Measurements from ENCODE around the gene U2AF1L4.
"Not testable (repeated sequence)": the region's sequence is repeated elsewhere in the genome, so short reads cannot be mapped to it uniquely, and the experiment has no call there.

The U2AF1L4 gene

GRCh38 chr19:35772362-35772761 lies 27.1 kb upstream of the U2AF1L4 start:
- H3K4me3 ChIP-seq (ENCODE audit: low read length); H3K27me3 ChIP-seq (ENCODE audit: control insufficient read depth, insufficient read depth, low read length); DNase-seq (ENCODE audit: low read depth, low spot score); H3K4me1 ChIP-seq (ENCODE audit: control insufficient read depth, insufficient read depth, low read length); H3K9me3 ChIP-seq (ENCODE audit: control insufficient read depth, insufficient read depth, low read length); H3K36me3 ChIP-seq (ENCODE audit: control insufficient read depth, insufficient read depth, low read length); H3K27ac ChIP-seq (ENCODE audit: low read length): not testable (repeated sequence)
- WGBS (ENCODE audit: insufficient coverage, insufficient read length): no CpG with 5 or more reads among the region's 5 CpGs

DNA sequence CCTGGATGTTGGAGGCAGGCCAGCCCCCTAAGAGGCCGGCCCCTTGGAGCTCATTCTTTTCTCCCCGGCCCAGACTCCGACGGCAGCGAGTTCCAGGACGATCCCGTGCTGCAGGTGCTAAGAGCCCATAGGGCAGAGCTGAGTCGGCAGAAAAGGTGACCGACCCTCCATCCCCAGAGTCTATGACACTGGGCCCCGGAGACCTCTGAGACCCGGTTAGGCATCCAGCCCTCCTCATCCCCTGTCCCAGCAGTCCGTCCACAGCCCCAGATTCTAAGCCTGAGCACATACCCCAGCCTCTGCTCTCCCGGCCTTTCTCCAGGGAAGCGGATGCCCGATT lies 22.8 kb upstream of the U2AF1L4 start:
- no peaks in the 10 kb centered on the region; the same call in 1 of the 2 replicates for H3K36me3 ChIP-seq (ENCODE audit: control insufficient read depth, insufficient read depth, low read length)
- no CpG with 5 or more reads among the region's 15 CpGs for WGBS (ENCODE audit: insufficient coverage, insufficient read length)
- no peak for DNase-seq (ENCODE audit: low read depth, low spot score)
- peaks cover 5% of the 10 kb centered on the region for H3K4me1 ChIP-seq (ENCODE audit: control insufficient read depth, insufficient read depth, low read length)
- no peaks in the 10 kb centered on the region for H3K9me3 ChIP-seq (ENCODE audit: control insufficient read depth, insufficient read depth, low read length)
- no peak overlapping the region for H3K4me3 ChIP-seq (ENCODE audit: low read length)
- H3K27me3 ChIP-seq (ENCODE audit: control insufficient read depth, insufficient read depth, low read length): no peaks in the 10 kb centered on the region; the same call in 1 of the 2 replicates
- no peak overlapping the region for H3K27ac ChIP-seq (ENCODE audit: low read length)

DNA sequence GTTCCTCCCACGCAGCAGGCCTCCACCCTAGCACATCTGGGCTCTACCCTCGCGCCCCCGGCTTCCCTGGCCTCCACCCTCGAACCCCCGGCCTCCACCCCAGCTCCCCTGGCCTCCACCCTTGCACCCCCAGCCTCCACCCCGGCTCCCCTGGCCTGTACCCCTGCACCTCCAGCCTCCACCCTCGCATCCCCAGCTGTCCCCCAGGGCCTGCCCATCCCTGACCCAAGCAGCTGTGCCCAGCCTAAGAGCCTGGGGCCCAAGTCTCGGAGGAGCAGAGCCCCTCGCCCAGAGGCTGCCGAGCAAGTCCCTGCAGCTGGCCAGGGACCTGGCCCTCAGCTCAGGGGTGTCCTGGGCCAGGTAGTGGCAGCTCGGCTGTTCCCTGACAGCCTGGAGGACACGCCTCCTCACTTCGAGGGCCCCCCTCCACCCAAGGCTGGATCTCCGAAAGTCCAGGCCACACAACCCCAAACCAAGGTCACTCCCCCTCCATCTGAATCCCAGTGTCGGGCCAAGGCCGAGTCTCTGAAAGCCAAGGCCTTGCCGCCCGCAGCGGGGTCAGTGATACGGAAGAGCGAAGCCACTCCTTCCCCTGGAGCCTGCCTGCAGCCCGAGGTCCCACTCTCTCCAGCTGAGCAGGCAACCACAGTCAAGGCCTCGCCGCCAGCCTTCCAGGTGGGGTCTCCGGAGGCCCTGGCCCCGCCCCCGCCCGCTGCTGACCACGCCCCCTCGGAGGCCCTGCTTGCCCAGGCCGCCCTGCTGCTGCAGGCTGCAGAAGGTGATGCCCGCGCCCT lies 22.3 kb upstream of the U2AF1L4 start:
- Histone ChIP-seq H3K27ac (ENCODE audit: low read length) (no peak overlapping the region), H3K27me3 (ENCODE audit: control insufficient read depth, insufficient read depth, low read length) (no peaks in the 10 kb centered on the region), H3K36me3 (ENCODE audit: control insufficient read depth, insufficient read depth, low read length) (no peaks in the 10 kb centered on the region; the same call in 1 of the 2 replicates), H3K4me1 (ENCODE audit: control insufficient read depth, insufficient read depth, low read length) (peaks cover 5% of the 10 kb centered on the region), H3K4me3 (ENCODE audit: low read length) (no peak overlapping the region; the same call in 1 of the 2 replicates), H3K9me3 (ENCODE audit: control insufficient read depth, insufficient read depth, low read length) (no peaks in the 10 kb centered on the region)
- no peak for DNase-seq (ENCODE audit: low read depth, low spot score)
- no CpG with 5 or more reads among the region's 34 CpGs for WGBS (ENCODE audit: insufficient coverage, insufficient read length)

GRCh38 chr19:35766571-35767104 lies 21.4 kb upstream of the U2AF1L4 start:
- WGBS (ENCODE audit: insufficient coverage, insufficient read length): no CpG with 5 or more reads among the region's 11 CpGs
- Histone ChIP-seq H3K36me3 (ENCODE audit: control insufficient read depth, insufficient read depth, low read length) (peaks cover 4% of the 10 kb centered on the region), H3K9me3 (ENCODE audit: control insufficient read depth, insufficient read depth, low read length) (no peaks in the 10 kb centered on the region), H3K27me3 (ENCODE audit: control insufficient read depth, insufficient read depth, low read length) (no peaks in the 10 kb centered on the region), H3K4me3 (ENCODE audit: low read length) (no peak overlapping the region), H3K27ac (ENCODE audit: low read length) (no peak overlapping the region), H3K4me1 (ENCODE audit: control insufficient read depth, insufficient read depth, low read length) (peaks cover 5% of the 10 kb centered on the region)
- DNase-seq (ENCODE audit: low read depth, low spot score): no peak

DNA sequence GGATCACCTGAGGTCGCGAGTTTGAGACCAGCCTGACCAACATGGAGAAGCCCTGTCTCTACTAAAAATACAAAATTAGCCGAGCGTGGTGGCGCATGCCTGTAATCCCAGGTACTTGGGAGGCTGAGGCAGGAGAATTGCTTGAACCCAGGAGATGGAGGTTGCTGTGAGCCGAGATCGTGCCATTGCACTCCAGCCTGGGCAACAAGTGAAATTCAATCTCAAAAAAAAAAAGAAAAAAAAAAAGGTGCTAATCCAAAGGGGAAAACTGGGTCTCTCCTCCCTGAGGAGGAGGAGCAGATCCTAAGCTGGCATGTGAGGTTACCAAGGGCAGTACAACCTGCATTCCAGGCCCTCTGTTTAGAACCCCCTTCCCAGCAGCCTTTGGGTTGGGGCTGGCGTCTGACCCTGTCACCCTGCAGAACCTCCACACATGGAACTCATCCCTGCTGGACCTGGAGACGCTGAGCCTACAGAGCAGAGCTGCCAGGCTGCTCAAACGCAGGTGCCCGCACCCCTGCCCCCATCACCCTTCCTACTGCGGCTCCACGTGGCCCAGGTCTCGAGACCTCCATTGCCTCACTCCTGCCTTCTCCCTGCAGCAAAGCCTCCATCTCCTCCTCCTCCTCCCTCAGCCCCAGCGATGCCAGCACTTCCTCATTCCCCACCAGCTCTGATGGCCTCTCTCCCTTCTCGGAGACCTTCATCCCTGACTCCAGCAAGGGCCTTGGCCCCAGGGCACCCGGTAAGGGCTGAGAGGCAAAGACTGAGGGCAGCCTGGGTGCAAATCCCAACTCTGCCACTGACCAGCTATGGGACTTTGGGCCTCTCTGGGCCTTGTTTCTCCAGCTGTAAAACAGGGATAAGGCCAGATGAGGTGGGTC lies 19.5 kb upstream of the U2AF1L4 start:
- peaks cover 4% of the 10 kb centered on the region for H3K36me3 ChIP-seq (ENCODE audit: control insufficient read depth, insufficient read depth, low read length)
- H3K27ac ChIP-seq (ENCODE audit: low read length): no peak overlapping the region
- DNase-seq (ENCODE audit: low read depth, low spot score): no peak
- H3K27me3 ChIP-seq (ENCODE audit: control insufficient read depth, insufficient read depth, low read length): no peaks in the 10 kb centered on the region
- H3K9me3 ChIP-seq (ENCODE audit: control insufficient read depth, insufficient read depth, low read length): no peaks in the 10 kb centered on the region
- H3K4me1 ChIP-seq (ENCODE audit: control insufficient read depth, insufficient read depth, low read length): peaks cover 5% of the 10 kb centered on the region
- no peak overlapping the region for H3K4me3 ChIP-seq (ENCODE audit: low read length)
- no CpG with 5 or more reads among the region's 17 CpGs for WGBS (ENCODE audit: insufficient coverage, insufficient read length)

- Histone ChIP-seq H3K4me1 (ENCODE audit: control insufficient read depth, insufficient read depth, low read length) (0 out of 2 replicates have a peak, but pooled peaks cover 2% of the 10 kb centered on the region), H3K36me3 (ENCODE audit: control insufficient read depth, insufficient read depth, low read length) (peaks cover 4% of the 10 kb centered on the region; the same call in 1 of the 2 replicates), H3K9me3 (ENCODE audit: control insufficient read depth, insufficient read depth, low read length) (no peaks in the 10 kb centered on the region), H3K4me3 (ENCODE audit: low read length) (no peak overlapping the region), H3K27me3 (ENCODE audit: control insufficient read depth, insufficient read depth, low read length) (no peaks in the 10 kb centered on the region), H3K27ac (ENCODE audit: low read length) (no peak overlapping the region)
- DNase-seq (ENCODE audit: low read depth, low spot score): no peak
- no CpG with 5 or more reads among the region's 4 CpGs for WGBS (ENCODE audit: insufficient coverage, insufficient read length)
These were observed 15.6 kb upstream of the U2AF1L4 start for GRCh38 chr19:35760711-35761349.

DNA sequence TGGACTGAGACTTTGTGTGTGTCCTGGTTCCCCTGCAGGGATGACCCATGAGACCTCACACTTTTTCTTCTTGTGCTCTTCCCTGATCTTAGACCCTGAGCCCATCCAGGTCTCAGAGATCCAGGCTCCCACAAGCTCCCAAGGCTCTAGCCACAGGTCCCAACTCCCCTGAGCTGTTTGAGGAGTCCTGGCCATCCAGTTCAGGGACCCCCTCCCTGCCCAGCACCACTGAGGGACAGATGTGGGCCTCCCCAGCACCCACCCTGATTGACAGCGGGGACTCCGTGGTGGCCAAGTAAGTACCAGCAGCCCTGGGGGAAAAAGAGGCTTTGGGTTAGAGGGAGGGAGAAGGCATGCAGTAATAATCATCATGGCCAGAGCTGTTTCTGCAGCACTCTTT lies 14.5 kb upstream of the U2AF1L4 start:
- H3K4me1 ChIP-seq (ENCODE audit: control insufficient read depth, insufficient read depth, low read length): 0 out of 2 replicates have a peak, but pooled peaks cover 2% of the 10 kb centered on the region
- no peaks in the 10 kb centered on the region for H3K9me3 ChIP-seq (ENCODE audit: control insufficient read depth, insufficient read depth, low read length)
- peaks cover 4% of the 10 kb centered on the region; the same call in 1 of the 2 replicates for H3K36me3 ChIP-seq (ENCODE audit: control insufficient read depth, insufficient read depth, low read length)
- no peak for DNase-seq (ENCODE audit: low read depth, low spot score)
- WGBS (ENCODE audit: insufficient coverage, insufficient read length): no CpG with 5 or more reads among the region's 2 CpGs
- H3K27ac ChIP-seq (ENCODE audit: low read length): no peak overlapping the region
- H3K27me3 ChIP-seq (ENCODE audit: control insufficient read depth, insufficient read depth, low read length): no peaks in the 10 kb centered on the region
- H3K4me3 ChIP-seq (ENCODE audit: low read length): no peak overlapping the region

GRCh38 chr19:35757749-35758608 lies 12.8 kb upstream of the U2AF1L4 start, which contains the start of gene PROSER3:
Gene PROSER3, plus strand, starts transcription at chr19:35758176. Its CDS starts 40 bp downstream, at chr19:35758216.
- peak within 1 kb of the TSS; percentile 90 for H3K4me3 ChIP-seq (ENCODE audit: low read length)
- peak; percentile 98 for DNase-seq (ENCODE audit: low read depth, low spot score)
- peaks cover 4% of the 10 kb centered on the region; the same call in 1 of the 2 replicates for H3K36me3 ChIP-seq (ENCODE audit: control insufficient read depth, insufficient read depth, low read length)
- no peaks in the 10 kb centered on the region for H3K27me3 ChIP-seq (ENCODE audit: control insufficient read depth, insufficient read depth, low read length)
- H3K27ac ChIP-seq (ENCODE audit: low read length): no peak within 1 kb of the TSS
- WGBS (ENCODE audit: insufficient coverage, insufficient read length): no CpG with 5 or more reads among the region's 53 CpGs
- H3K9me3 ChIP-seq (ENCODE audit: control insufficient read depth, insufficient read depth, low read length): no peaks in the 10 kb centered on the region
- H3K4me1 ChIP-seq (ENCODE audit: control insufficient read depth, insufficient read depth, low read length): 0 out of 2 replicates have a peak, but pooled peaks cover 2% of the 10 kb centered on the region

GRCh38 chr19:35757231-35757748 lies 12.1 kb upstream of the U2AF1L4 start:
- whole genome bisulfite sequencing (ENCODE audit: insufficient coverage, insufficient read length): no CpG with 5 or more reads among the region's 19 CpGs
- Histone ChIP-seq H3K4me1 (ENCODE audit: control insufficient read depth, insufficient read depth, low read length) (0 out of 2 replicates have a peak, but pooled peaks cover 2% of the 10 kb centered on the region), H3K27me3 (ENCODE audit: control insufficient read depth, insufficient read depth, low read length) (no peaks in the 10 kb centered on the region), H3K27ac (ENCODE audit: low read length) (no peak overlapping the region), H3K36me3 (ENCODE audit: control insufficient read depth, insufficient read depth, low read length) (peaks cover 4% of the 10 kb centered on the region; the same call in 1 of the 2 replicates), H3K4me3 (ENCODE audit: low read length) (peak overlapping the region; percentile 26; the same call in 1 of the 2 replicates), H3K9me3 (ENCODE audit: control insufficient read depth, insufficient read depth, low read length) (no peaks in the 10 kb centered on the region)
- DNase-seq (ENCODE audit: low read depth, low spot score): no peak
